Measurements from ENCODE around the gene CHST15.

DNA sequence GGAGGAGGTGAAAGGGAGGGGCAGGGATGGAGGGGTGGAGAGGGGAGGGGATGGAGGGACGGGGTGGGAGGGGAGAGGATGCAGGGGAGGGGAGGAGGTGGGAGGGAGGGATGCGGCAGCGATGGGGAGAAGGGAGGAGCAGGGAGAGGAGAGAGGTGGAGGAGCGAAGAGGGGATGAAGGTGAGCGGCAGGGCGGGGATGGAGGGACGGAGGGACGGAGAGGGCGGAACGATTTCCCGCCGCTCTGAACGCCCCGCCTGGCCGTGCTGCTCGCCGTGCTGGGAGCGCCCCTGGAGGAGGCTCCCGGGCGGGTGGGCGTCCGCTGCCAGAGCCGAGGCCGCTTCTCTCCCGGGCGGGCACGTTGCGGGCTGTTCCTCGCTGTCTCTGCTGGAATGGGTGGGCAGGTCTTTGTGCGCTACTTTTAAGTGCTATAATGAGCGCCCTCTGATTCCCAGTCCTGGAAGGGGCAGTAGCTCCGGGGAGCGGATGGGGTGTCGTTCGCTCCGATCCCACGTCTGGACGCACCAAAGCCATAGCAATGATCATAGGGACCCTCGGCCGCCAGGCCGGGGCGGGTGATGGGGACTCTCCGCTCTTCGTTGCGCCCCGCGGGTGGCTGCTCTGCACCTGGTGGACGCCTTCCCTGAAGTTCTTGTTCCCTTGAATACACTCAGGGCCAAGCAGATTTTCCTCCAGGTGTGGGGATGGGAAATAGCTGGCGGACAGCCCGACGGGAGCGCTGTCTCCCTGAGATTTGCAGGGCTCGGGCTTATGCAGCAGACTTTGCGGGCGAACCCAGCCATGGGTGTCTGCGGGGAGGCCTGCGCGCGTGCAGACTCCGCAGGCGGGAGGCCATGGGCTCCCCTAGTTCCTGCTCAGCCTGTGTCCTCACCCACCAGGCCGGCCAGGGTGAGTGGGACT, 120.7 kb downstream of the CHST15 start:
- TF ChIP-seq RBAK (CRISPR knock-in tag; IDR thresholded peaks at IDR 0.05) (no peak), EZH2 (conservative IDR thresholded peaks at IDR 0.05; ENCODE audit: low read depth, low read length) (no peak), CEBPB (IDR thresholded peaks at IDR 0.05; ENCODE audit: borderline replicate concordance, low read depth, low read length) (no peak), POLR2A (IDR thresholded peaks at IDR 0.05; ENCODE audit: insufficient read depth in 1 of 2, low read depth in 2 of 2, low read length in 2 of 2) (no peak), SP1 (IDR thresholded peaks at IDR 0.05) (no peak), SP1 (CRISPR knock-in tag; IDR thresholded peaks at IDR 0.05) (no peak), SMARCC2 (IDR thresholded peaks at IDR 0.05) (no peak), ZC3H4 (CRISPR knock-in tag; IDR thresholded peaks at IDR 0.05; ENCODE audit: borderline replicate concordance) (no peak), HNRNPK (IDR thresholded peaks at IDR 0.05; ENCODE audit: low read depth, low read length, poor library complexity, severe bottlenecking) (no peak), ATF7 (IDR thresholded peaks at IDR 0.05) (no peak), ATF7 (CRISPR knock-in tag; IDR thresholded peaks at IDR 0.05) (no peak), DPF2 (CRISPR knock-in tag; IDR thresholded peaks at IDR 0.05; ENCODE audit: borderline replicate concordance, low read depth) (no peak)
- TF ChIP-seq, protein P1, sequence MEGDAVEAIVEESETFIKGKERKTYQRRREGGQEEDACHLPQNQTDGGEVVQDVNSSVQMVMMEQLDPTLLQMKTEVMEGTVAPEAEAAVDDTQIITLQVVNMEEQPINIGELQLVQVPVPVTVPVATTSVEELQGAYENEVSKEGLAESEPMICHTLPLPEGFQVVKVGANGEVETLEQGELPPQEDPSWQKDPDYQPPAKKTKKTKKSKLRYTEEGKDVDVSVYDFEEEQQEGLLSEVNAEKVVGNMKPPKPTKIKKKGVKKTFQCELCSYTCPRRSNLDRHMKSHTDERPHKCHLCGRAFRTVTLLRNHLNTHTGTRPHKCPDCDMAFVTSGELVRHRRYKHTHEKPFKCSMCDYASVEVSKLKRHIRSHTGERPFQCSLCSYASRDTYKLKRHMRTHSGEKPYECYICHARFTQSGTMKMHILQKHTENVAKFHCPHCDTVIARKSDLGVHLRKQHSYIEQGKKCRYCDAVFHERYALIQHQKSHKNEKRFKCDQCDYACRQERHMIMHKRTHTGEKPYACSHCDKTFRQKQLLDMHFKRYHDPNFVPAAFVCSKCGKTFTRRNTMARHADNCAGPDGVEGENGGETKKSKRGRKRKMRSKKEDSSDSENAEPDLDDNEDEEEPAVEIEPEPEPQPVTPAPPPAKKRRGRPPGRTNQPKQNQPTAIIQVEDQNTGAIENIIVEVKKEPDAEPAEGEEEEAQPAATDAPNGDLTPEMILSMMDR (CRISPR knock-in tag; IDR thresholded peaks at IDR 0.05) = no peak
- TF ChIP-seq, protein P2, sequence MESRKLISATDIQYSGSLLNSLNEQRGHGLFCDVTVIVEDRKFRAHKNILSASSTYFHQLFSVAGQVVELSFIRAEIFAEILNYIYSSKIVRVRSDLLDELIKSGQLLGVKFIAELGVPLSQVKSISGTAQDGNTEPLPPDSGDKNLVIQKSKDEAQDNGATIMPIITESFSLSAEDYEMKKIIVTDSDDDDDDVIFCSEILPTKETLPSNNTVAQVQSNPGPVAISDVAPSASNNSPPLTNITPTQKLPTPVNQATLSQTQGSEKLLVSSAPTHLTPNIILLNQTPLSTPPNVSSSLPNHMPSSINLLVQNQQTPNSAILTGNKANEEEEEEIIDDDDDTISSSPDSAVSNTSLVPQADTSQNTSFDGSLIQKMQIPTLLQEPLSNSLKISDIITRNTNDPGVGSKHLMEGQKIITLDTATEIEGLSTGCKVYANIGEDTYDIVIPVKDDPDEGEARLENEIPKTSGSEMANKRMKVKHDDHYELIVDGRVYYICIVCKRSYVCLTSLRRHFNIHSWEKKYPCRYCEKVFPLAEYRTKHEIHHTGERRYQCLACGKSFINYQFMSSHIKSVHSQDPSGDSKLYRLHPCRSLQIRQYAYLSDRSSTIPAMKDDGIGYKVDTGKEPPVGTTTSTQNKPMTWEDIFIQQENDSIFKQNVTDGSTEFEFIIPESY (CRISPR knock-in tag; IDR thresholded peaks at IDR 0.05) = no peak
- TF ChIP-seq, protein P3, sequence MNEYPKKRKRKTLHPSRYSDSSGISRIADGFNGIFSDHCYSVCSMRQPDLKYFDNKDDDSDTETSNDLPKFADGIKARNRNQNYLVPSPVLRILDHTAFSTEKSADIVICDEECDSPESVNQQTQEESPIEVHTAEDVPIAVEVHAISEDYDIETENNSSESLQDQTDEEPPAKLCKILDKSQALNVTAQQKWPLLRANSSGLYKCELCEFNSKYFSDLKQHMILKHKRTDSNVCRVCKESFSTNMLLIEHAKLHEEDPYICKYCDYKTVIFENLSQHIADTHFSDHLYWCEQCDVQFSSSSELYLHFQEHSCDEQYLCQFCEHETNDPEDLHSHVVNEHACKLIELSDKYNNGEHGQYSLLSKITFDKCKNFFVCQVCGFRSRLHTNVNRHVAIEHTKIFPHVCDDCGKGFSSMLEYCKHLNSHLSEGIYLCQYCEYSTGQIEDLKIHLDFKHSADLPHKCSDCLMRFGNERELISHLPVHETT (CRISPR knock-in tag; conservative IDR thresholded peaks at IDR 0.05) = no peak
- TF ChIP-seq, protein P4, sequence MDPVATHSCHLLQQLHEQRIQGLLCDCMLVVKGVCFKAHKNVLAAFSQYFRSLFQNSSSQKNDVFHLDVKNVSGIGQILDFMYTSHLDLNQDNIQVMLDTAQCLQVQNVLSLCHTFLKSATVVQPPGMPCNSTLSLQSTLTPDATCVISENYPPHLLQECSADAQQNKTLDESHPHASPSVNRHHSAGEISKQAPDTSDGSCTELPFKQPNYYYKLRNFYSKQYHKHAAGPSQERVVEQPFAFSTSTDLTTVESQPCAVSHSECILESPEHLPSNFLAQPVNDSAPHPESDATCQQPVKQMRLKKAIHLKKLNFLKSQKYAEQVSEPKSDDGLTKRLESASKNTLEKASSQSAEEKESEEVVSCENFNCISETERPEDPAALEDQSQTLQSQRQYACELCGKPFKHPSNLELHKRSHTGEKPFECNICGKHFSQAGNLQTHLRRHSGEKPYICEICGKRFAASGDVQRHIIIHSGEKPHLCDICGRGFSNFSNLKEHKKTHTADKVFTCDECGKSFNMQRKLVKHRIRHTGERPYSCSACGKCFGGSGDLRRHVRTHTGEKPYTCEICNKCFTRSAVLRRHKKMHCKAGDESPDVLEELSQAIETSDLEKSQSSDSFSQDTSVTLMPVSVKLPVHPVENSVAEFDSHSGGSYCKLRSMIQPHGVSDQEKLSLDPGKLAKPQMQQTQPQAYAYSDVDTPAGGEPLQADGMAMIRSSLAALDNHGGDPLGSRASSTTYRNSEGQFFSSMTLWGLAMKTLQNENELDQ (CRISPR knock-in tag; IDR thresholded peaks at IDR 0.05; ENCODE audit: borderline replicate concordance) = no peak

Measured in HepG2 (cell line).